A549 (cell line): ENCODE results near the gene FOSL2. TPM values are rescaled to one million over a fixed set of nuclear protein-coding genes. Genes with fewer than 3 reads are reported as not detected.

Source experiments
- ATAC-seq, 2 experiments: fragments of 200-7000 bp in 1 of 2; fragments of >200 bp in 1 of 2; cut with Nextera tagmentation in 1 of 2; cut with Tn5 transposase in 1 of 2; 3 replicates each; pipeline versions ENCODE4 v1.8.0 to v1.9.1; 2018 to 2020; ENCODE audit warnings: mild to moderate bottlenecking in 1 of 2, moderate library complexity in 1 of 2
- CTCF ChIA-PET: fragments of 300-600 bp; sonication (Branson Sonifier 250); formaldehyde crosslinking; extraction: SDS; loops from one replicate; lab custom pipeline; 2021; ENCODE audit warnings: antibody characterized with exemption, inconsistent platforms; lab: Yijun Ruan, JAX
- POLR2A ChIA-PET: fragments of 350-600 bp; formaldehyde crosslinking; extraction: SDS; loops from one replicate; lab custom pipeline; 2021; ENCODE audit warnings: antibody characterized with exemption, inconsistent platforms; lab: Yijun Ruan, JAX
- DNase-seq, 2 experiments: peaks; one replicate each; pipeline versions ENCODE4 v3.0.0 to v3.0.0-alpha.2; 2011 to 2016; ENCODE audit warnings: low read depth in 1 of 2, low spot score in 1 of 2
- FAIRE-seq: peaks from 2 replicates; lab custom pipeline; 2011; peaks lifted over from hg19 to GRCh38; lab: Jason Lieb, UNC
- H3K27ac ChIP-seq, 2 experiments: fragments of >200 bp; sonication (Bioruptor Twin); formaldehyde crosslinking; 3 replicates each; pipeline ENCODE4 v1.5.1; 2016 to 2017
- H3K4me1 ChIP-seq: fragments of >200 bp; sonication (Bioruptor Twin); formaldehyde crosslinking; 3 replicates; pipeline ENCODE4 v1.6.1; 2016
- H3K4me2 ChIP-seq: fragments of >200 bp; sonication (Bioruptor Twin); formaldehyde crosslinking; 3 replicates; pipeline ENCODE4 v1.6.1; 2016
- H3K4me3 ChIP-seq: fragments of >200 bp; sonication (Bioruptor Twin); formaldehyde crosslinking; 3 replicates; pipeline ENCODE4 v1.5.1; 2016
- H3K9me3 ChIP-seq: fragments of >200 bp; sonication (Bioruptor Twin); formaldehyde crosslinking; 3 replicates; pipeline ENCODE4 v1.6.1; 2016
- CEBPB ChIP-seq, 2 experiments: fragments of >200 bp in 1 of 2; sonication (Bioruptor Twin) in 1 of 2; formaldehyde crosslinking in 1 of 2; IDR thresholded peaks; 2 replicates each; pipeline ENCODE4 v1.6.1; 2012 to 2016
- FOSL2 ChIP-seq, 2 experiments: fragments of 450-650 bp in 1 of 2; fragments of >200 bp in 1 of 2; sonication (Bioruptor Twin) in 1 of 2; formaldehyde crosslinking; IDR thresholded peaks; 2 replicates each; pipeline versions ENCODE4 v1.5.0 to v1.6.1; 2016 to 2020; ENCODE audit warnings: mild to moderate bottlenecking in 1 of 2, moderate library complexity in 1 of 2
- FOXS1 ChIP-seq: fragments of 250-450 bp; sonication (Bioruptor Pico); IDR thresholded peaks from 2 replicates; pipeline ENCODE4 v1.5.0; 2020; ENCODE audit warnings: mild to moderate bottlenecking, moderate library complexity
- HOXA7 ChIP-seq: fragments of 250-450 bp; sonication (Bioruptor Pico); IDR thresholded peaks from 2 replicates; pipeline ENCODE4 v1.5.0; 2020; ENCODE audit warnings: mild to moderate bottlenecking, moderate library complexity
- HOXB5 ChIP-seq: fragments of 250-450 bp; sonication (Bioruptor Pico); IDR thresholded peaks from 2 replicates; pipeline ENCODE4 v1.5.0; 2020; ENCODE audit warnings: mild to moderate bottlenecking, moderate library complexity
- JUN ChIP-seq, 2 experiments: fragments of >200 bp; sonication (Bioruptor Twin); formaldehyde crosslinking; IDR thresholded peaks; 2 replicates in 1 of 2; 3 replicates in 1 of 2; pipeline ENCODE4 v1.6.1; 2016 to 2017
- JUNB ChIP-seq: fragments of >200 bp; sonication (Bioruptor Twin); formaldehyde crosslinking; IDR thresholded peaks from 2 replicates; pipeline ENCODE4 v1.6.1; 2016
- KDM1A ChIP-seq: fragments of 200-600 bp; sonication (generic); IDR thresholded peaks from 2 replicates; pipeline ENCODE4 v1.6.1; 2016; ENCODE audit warnings: low read depth, mild to moderate bottlenecking
- MAFK ChIP-seq: fragments of 450-650 bp; IDR thresholded peaks from 2 replicates; pipeline ENCODE4 v1.6.1; 2014; ENCODE audit not compliant: partially characterized antibody
- MAZ ChIP-seq: fragments of 150-350 bp; IDR thresholded peaks from 2 replicates; pipeline ENCODE4 v1.6.1; 2014; ENCODE audit warnings: antibody characterized with exemption, low read depth, low read length, borderline replicate concordance
- MYC ChIP-seq: IDR thresholded peaks from 2 replicates; pipeline ENCODE4 v1.6.1; 2012; ENCODE audit warnings: mild to moderate bottlenecking, inconsistent platforms, low read length, improper control_type of control experiment, borderline replicate concordance
- POLR2A ChIP-seq: IDR thresholded peaks from 2 replicates; pipeline ENCODE4 v1.6.1; 2012; ENCODE audit warnings: mild to moderate bottlenecking, low read length
- RARB ChIP-seq: fragments of 250-450 bp; sonication (Bioruptor Pico); IDR thresholded peaks from 2 replicates; pipeline ENCODE4 v1.8.0; 2021; ENCODE audit warnings: mild to moderate bottlenecking, moderate library complexity
- RCOR1 ChIP-seq: fragments of 150-350 bp; IDR thresholded peaks from 2 replicates; pipeline ENCODE4 v1.6.1; 2014; ENCODE audit warnings: antibody characterized with exemption, low read length, low read depth
- WGBS: methylation state at CpG from one replicate; pipeline ENCODE4 v1.1.6; 2017; ENCODE audit errors: missing lambda C conversion rate; 5-methylcytosine and 5-hydroxymethylcytosine counted together
- polyA plus RNA-seq, 4 experiments: library from polyadenylated mRNA; depleted of rRNA in 3 of 4; stranded (reverse); fragments of >200 nt; fragmentation: RNase III in 1 of 4; extraction: RNeasy Plus Mini Kit Qiagen cat#74134 plus additional on column Dnase treatment in 1 of 4; gene quantifications; 2 replicates in 3 of 4; 3 replicates in 1 of 4; pipeline ENCODE4 v1.2.3, GENCODE V29; 2011 to 2017
- TF ChIP-seq, protein P1 (sequence below): IDR thresholded peaks from 2 replicates; pipeline ENCODE4 v1.6.1; 2012
- TF ChIP-seq, protein P2 (sequence below): fragments of >200 bp; sonication (Bioruptor Twin); formaldehyde crosslinking; IDR thresholded peaks from 3 replicates; pipeline ENCODE4 v1.5.1; 2016
- TF ChIP-seq, protein P3 (sequence below): fragments of 200-600 bp; sonication (generic); IDR thresholded peaks from 2 replicates; pipeline ENCODE4 v1.6.1; 2016; ENCODE audit warnings: antibody characterized with exemption, mild to moderate bottlenecking, moderate library complexity

Gene FOSL2
- polyA plus RNA-seq, 2 of the 4 experiments (the other 2 are of a cell fraction), result 45.7 to 73.4 TPM

DNA sequence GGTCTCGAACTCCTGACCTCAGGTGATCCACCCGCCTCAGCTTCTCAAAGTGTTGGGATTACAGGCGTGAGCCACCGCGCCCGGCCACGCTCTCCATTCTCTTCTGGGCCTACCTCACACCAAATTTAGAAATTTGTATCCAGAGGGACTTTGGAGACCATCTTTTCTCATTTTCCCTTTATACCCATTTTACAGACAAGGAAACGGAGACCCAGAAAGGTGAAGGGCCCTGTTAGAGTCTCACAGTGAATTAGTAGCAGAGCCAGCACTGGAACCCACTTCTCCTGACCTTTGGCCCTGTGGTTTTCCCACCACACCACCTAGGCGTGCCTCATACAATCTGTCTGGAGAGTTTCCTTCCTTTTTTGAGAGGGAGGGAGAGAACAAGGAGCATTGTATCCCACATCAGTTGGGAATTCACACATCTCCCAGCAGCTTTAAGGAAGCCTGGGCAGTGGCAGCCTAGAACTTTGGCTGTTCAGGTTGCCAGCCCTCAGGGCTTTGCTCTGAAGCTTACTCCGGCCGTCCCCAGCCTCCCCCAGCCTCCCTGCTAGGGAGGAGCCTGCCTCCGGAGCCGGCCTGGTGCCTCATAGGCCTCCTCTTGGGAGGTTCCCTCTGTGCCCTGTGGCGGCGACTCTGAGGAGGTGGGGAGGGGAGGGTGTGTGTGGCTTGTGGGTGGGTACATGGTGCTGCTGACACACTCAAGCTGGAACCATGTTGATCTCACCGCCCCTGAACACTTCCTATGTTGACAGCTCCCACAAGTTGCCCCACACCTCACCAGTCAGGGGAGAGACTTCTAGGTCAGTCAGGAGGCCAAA, 13.8 kb downstream of the FOSL2 start:
- no peak for DNase-seq
- Histone ChIP-seq H3K4me2 (peak overlapping the region; percentile 14; the same call in 2 of the 3 replicates), H3K4me1 (peaks cover 89% of the 10 kb centered on the region), H3K4me3 (no peak overlapping the region), H3K27ac (peak overlapping the region in 1 of 2 experiments; percentile 79; a peak in 3 of 6 replicates), H3K9me3 (no peaks in the 10 kb centered on the region)
- ATAC-seq, result peak in 1 of 2 experiments; percentile 5; a peak in 3 of 6 replicates
- ChIA-PET CTCF (interaction anchor here (1.1 to 3.6 kb wide), 6 partner anchors 11 to 723 kb away, joined by 3 to 12 read pairs (median 6); no protein-coding TSS in a partner anchor), POLR2A (no interaction called here)
- TF ChIP-seq JUNB, result no peak
- TF ChIP-seq, protein P1, sequence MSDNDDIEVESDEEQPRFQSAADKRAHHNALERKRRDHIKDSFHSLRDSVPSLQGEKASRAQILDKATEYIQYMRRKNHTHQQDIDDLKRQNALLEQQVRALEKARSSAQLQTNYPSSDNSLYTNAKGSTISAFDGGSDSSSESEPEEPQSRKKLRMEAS, result no peak
- no peak for TF ChIP-seq MAZ
- TF ChIP-seq JUN (IDR thresholded peaks at IDR 0.05), result 0 out of 5 replicates have a peak, but pooled peaks of 1 of the 2 experiments have one; percentile 5
- no peak for TF ChIP-seq FOXS1 (CRISPR knock-in tag)
- TF ChIP-seq, protein P2, sequence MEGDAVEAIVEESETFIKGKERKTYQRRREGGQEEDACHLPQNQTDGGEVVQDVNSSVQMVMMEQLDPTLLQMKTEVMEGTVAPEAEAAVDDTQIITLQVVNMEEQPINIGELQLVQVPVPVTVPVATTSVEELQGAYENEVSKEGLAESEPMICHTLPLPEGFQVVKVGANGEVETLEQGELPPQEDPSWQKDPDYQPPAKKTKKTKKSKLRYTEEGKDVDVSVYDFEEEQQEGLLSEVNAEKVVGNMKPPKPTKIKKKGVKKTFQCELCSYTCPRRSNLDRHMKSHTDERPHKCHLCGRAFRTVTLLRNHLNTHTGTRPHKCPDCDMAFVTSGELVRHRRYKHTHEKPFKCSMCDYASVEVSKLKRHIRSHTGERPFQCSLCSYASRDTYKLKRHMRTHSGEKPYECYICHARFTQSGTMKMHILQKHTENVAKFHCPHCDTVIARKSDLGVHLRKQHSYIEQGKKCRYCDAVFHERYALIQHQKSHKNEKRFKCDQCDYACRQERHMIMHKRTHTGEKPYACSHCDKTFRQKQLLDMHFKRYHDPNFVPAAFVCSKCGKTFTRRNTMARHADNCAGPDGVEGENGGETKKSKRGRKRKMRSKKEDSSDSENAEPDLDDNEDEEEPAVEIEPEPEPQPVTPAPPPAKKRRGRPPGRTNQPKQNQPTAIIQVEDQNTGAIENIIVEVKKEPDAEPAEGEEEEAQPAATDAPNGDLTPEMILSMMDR, result no peak
- no peak for TF ChIP-seq FOSL2 (IDR thresholded peaks at IDR 0.05)
- no peak for TF ChIP-seq FOSL2 (CRISPR knock-in tag; IDR thresholded peaks at IDR 0.05)
- no peak for TF ChIP-seq HOXA7 (CRISPR knock-in tag)
- TF ChIP-seq POLR2A, result no peak
- no peak for TF ChIP-seq HOXB5 (CRISPR knock-in tag)
- no peak for TF ChIP-seq MYC
- TF ChIP-seq RCOR1, result no peak
- TF ChIP-seq CEBPB (IDR thresholded peaks at IDR 0.05), result no peak
- TF ChIP-seq KDM1A, result peak; percentile 75; the same call in 1 of the 2 replicates
- no peak for TF ChIP-seq RARB (CRISPR knock-in tag)
- no peak for FAIRE-seq
- 82% methylated on average over 14 of the region's 16 CpGs for WGBS

DNA sequence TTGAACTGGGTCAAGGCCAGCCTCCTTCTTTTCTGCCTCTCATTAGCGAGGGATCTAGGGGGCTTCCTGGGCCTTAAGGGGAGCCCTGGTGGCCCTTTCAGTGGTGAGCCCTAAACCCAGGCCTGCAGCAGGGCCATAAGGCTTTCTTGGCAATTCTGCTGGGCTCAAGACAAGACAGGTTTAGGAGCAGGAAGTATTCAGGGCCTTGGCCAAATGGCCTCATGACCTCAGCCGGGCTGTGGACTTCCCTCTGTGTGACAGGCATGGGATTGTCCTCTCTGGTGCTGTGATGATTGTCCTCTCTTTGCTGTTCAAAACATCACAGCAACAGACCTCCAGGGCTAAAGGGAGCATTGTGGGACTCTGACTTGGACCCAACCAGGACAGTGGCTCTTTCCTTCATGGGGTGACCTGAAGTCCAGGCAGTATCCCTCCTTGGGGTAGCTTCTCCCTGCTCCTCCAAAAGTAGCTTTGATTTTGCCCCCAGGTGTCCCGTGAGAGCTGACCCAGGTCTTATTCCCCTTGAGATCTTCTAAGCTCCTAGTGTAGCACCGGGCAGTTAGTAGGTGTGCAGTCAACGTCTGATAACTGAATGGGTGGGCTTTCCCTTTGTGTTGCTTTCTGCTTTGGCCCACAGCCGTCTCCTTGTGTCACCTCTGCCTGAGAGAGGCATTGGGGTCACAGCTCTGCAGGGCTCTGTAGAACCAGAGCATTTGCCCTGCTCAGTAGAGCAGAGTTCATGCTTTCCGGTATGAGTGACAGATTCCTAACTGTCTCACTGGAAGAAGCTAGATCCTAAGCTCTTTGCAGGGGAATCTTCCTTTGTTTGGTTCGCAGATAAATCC, 14.7 kb downstream of the FOSL2 start:
- ATAC-seq, result no peak
- CTCF ChIA-PET, result interaction anchor here (0.9 to 3.6 kb wide), 13 partner anchors 11 to 724 kb away, joined by 3 to 12 read pairs (median 4); no protein-coding TSS in a partner anchor

More for the DNA sequence above, 14.7 kb downstream of the FOSL2 start:
- WGBS, result 92% methylated on average over 7 of the region's 8 CpGs
- peak overlapping the region; percentile 19; the same call in 1 of the 3 replicates for H3K4me2 ChIP-seq
- DNase-seq (no peak), FAIRE-seq (no peak)
- H3K4me1 ChIP-seq, result peaks cover 82% of the 10 kb centered on the region
- TF ChIP-seq MAFK, result no peak
- TF ChIP-seq, protein P3, sequence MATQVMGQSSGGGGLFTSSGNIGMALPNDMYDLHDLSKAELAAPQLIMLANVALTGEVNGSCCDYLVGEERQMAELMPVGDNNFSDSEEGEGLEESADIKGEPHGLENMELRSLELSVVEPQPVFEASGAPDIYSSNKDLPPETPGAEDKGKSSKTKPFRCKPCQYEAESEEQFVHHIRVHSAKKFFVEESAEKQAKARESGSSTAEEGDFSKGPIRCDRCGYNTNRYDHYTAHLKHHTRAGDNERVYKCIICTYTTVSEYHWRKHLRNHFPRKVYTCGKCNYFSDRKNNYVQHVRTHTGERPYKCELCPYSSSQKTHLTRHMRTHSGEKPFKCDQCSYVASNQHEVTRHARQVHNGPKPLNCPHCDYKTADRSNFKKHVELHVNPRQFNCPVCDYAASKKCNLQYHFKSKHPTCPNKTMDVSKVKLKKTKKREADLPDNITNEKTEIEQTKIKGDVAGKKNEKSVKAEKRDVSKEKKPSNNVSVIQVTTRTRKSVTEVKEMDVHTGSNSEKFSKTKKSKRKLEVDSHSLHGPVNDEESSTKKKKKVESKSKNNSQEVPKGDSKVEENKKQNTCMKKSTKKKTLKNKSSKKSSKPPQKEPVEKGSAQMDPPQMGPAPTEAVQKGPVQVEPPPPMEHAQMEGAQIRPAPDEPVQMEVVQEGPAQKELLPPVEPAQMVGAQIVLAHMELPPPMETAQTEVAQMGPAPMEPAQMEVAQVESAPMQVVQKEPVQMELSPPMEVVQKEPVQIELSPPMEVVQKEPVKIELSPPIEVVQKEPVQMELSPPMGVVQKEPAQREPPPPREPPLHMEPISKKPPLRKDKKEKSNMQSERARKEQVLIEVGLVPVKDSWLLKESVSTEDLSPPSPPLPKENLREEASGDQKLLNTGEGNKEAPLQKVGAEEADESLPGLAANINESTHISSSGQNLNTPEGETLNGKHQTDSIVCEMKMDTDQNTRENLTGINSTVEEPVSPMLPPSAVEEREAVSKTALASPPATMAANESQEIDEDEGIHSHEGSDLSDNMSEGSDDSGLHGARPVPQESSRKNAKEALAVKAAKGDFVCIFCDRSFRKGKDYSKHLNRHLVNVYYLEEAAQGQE, result no peak
- no peak for TF ChIP-seq FOSL2 (IDR thresholded peaks at IDR 0.05)
- no peak for TF ChIP-seq FOSL2 (CRISPR knock-in tag; IDR thresholded peaks at IDR 0.05)
- no peak overlapping the region for H3K4me3 ChIP-seq
- H3K9me3 ChIP-seq, result no peaks in the 10 kb centered on the region
- H3K27ac ChIP-seq, result peak overlapping the region in 1 of 2 experiments; percentile 79; a peak in 3 of 6 replicates
- POLR2A ChIA-PET, result interaction anchor here (0.7 to 1.0 kb wide), 2 partner anchors 10 to 345 kb away, joined by 3 to 7 read pairs; no protein-coding TSS in a partner anchor
